HG02678 (cell line): Measurements from ENCODE around the gene DDX59.
"Not testable (repeated sequence)": the region's sequence is repeated elsewhere in the genome, so short reads cannot be mapped to it uniquely, and the experiment has no call there.

Experiments
- ATAC-seq: cut with Tn5 transposase; IDR thresholded peaks from one replicate; pipeline ENCODE4 v1.9.1; 2021; ENCODE audit warnings: mild to moderate bottlenecking, moderate library complexity; ENCODE audit not compliant: unreplicated experiment

DDX59 gene

DNA sequence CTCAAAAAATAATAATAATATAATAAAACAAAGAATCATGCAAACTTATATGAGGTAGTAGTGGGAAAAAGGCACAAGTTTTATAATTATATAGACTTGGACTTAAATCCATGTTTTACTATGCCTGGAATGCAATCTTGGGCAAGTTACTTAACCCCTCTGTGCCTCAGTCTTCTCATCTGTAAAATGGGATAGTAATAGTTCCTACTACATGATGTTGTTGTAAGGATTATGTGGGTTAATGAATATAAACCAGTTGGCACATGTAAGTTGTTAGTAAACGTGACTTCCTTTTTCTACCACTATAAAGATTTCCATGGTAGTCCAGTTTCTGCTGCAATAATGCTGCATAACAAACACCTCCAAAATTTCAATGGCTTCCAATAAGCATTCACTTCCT, 38.3 kb downstream of the DDX59 start:
- ATAC-seq = no peak

DNA sequence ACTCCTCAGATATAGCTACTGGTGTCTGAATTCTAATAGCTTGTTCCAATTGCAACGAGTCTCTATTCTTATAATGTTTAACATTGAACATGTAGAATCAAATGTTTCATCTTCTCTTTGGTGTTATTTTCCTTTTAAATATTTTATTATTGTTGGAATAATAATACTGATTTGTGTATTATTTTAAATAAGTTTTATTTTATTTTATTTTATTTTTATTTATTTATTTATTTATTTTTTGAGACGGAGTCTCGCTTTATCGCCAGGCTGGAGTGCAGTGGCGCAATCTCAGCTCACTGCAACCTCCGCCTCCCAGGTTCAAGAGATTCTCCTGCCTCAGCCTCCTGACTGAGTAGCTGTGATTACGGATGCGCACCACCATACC, 39.2 kb downstream of the DDX59 start:
- ATAC-seq = not testable (repeated sequence)

DNA sequence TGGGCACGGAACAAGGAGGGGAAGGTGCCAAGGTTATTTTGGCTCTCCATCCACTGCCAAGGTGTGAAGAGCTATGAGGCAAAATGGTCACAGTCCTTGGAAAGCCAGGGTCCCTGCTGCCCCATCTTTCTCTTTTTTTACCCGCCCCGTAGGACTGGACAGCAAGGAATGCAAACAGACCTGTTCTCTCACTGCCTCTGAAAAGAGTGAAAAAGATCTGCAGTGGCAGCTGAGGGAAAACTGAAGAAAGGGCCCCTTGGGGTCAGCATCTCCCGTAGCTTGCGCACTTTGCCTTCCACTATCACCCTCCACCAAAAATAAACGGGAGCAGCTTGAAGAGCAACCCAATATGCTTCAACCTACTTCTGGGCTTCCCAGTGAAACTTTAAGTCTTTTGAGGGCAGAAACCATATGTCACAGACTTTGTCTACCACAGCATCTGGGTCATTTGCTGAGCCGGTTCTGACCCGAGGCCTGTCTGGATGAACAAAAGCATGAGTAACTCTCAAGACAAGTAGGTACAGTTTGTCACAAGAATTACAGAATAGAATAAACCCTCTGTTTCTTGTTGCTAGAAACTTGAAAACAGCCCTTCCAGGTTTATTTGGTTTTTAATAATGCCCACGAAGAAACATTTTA, 39.7 kb downstream of the DDX59 start:
- ATAC-seq = no peak

DNA sequence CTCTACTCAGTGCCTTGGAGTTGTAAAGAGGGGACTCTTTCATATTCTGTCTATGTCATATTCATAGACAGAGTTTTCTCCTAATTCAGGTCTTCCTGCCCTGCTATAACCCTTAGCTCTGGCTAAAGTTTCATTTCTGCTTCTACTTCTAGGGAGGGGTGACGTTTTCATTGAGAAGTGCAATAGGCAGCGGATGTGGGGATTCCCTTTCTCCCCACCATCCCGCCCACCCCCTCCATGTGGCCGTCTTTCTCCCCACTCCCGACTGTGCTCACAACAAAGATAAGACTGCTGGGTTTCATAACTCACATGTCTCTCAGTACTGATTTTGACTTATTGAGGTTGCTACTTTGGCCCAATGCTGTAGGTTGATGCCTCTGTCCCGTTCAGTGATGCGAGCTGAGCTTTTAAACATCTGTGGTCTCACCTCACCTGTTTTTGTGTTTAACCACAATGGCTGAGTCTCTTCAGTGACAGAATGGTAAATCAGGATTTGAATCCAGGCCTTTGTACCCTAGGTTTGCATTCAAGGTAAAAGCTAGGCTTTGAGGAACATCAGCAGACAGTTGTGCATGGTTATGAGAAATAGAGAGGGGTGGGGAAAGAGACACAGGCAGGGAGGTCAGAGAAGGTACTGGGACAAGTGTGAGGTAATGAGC, 41.4 kb downstream of the DDX59 start:
- peak; percentile 66 for ATAC-seq

DNA sequence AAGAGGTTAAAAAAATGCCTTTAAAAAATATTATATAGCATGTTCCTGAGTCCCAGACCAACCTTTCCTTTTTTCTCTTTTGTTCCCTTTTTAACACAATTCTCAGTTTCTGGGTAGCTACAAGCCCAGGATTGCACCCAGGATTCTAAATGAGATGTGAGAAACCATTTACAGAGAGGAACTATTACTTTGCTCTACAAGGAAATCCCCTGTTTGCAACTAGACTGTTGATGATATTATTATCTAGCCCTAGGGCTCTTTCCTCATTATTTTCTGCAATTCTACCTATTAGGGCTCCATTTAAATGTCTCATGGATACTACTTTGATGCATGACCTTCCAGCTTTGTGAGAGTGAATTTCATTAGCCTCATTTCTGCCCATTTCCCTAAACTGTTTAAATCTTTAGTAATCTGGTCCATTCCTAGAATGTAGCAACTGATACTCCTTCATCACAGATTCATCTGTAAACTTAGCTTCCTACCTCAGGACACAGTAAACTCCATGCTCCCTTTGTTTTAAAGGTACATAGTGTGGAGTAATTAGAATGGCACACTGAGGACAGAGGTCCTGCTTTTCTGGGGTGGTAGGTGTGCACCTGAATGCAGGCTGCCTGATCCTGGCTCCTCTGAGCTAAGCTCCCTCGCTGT, 42.0 kb downstream of the DDX59 start:
- ATAC-seq = no peak

DNA sequence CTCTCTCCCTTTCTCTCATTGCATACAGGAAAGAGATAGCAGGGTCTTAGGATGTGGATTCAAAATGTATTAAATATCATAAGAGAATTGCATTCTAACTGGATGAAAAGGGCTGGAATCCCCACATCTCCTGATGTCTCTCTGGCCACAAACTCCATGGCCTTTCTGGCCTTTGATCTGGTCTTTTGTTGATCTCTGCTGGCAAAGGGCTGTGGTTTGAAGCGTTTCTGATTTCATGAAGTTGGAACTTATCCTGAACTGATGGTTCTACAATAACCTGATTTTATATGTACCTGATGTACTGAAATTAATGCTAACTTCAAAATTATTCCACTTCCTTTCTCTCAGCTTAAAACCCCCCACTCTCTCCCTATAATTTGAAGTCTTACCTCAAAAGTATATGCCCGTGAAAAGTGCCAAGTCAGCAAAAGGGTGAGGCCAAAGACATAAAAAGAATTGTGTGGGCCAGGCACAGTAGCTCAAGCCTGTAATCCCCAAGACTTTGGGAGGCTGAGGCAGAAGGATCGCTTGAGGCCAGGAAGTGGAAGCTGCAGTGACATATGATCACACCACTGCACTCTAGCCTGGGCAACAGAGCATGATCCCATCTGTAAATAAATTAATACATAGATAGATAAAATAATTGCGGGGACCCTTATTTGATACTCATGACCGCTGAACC, 42.7 kb downstream of the DDX59 start:
- no peak for ATAC-seq

DNA sequence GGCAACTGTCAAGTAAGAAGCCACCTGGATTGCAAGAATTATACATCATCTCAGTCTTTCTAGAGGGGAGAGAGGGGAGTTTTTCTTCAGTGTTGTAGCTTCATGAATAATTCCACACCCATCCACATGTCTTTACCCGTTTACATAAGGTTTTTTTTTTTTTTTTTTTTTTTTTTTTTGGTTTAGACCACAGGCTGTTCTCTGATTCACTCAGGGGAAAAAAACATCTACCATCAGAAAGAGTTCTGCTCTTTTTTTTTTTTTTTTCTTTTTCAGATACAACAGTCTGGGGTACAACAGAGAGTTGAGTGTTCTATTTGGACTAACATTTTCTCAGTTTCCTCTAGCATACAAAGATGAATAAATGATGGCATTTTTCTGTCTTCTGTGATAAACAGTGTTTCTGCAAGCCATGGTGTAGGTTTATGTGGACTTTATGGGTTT, 44.3 kb downstream of the DDX59 start:
- peak; percentile 32 for ATAC-seq

DNA sequence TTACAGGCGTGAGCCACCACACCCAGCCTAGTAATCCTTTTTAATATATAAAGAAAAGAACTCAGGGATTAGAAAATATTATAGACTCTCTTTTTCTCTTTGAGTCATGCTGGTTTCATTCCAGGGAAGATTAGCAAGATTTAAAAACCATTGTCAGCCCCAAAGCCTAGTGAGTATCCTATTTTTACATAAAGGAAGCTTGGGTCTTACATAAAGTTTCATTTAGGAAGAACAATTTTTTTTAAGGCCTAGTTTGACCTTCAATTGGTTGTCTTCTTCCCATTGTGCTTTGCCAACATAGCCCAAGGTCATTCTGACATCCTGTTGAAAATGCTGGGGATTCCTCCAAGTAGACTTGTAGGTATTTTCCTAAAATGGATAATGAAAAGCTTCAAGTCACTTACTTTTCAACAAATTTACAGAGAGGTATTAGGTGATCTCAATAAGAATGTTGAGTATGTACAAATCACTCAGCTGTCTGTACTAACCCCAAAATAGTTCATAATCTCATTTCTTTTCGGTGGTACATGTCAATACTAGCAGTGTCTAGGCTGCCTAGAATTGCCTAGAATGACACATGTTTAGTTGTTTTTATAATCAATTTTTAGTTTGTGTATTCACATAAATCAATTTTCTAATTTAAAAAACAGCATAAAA, 44.9 kb downstream of the DDX59 start:
- no peak for ATAC-seq

DNA sequence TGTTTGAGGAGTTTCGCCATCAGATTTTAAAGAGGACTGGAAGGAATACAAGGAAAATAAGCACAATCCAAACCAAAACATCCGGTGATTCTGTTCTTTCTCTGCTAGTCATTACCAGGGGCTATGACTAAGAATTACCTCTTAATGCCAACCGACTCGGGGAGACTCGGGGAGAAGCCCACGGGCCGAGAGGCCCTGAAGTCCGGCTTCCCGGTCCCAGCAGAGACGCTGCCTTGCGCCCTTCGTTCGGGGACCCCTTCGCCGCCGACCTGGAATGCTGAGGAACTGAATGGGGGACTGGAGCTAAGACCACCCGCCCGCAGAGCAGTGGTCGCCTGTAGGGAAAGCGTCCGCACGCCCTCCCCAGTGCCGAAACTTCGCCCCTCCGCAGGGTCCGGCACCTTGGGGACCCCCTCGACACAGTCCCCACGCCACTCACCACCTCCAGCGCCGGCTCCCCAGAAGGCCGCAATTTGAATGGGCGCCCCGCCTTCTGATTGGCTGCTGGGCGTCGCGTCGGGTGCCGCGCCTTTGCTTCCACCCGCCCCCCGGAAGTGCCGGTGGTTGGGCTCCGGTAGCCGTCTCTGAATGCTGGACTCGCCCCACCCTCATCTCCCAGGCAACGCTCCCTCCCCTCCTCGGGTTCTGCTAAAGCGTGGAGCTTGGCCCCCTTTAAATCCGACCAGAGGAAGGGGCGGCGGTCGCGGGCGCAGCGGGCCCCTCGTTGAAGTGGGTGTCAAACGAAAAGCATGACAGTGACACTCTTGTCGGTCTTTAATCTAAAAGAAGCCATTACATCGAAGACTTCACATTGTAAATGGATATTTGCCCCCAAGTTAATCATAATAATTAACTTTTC, 49.2 kb downstream of the DDX59 start, which contains the start of gene KIF14:
Gene KIF14, minus strand, starts transcription at position 479 of the 859 bp plus-strand sequence. CDS start 2,028 bp downstream, outside the sequence.
- peak; percentile 95 for ATAC-seq

DNA sequence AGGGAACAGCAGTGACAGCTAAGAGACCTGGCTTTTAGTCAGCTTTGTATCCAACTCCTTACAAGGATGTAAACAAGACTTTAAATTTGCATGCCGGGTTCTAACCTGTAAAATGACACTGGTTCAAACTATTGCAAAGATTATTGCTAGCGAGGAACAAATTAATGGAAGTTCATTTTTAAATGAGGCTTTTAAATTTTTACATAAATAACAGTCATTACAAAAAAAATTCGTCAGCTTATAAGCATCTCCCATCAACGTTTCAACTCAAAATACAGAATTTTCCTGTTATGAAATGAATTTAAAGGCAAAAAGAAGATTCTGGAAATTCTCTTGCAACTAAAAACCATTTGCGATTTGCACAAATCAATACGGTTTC, 49.8 kb downstream of the DDX59 start:
- no peak for ATAC-seq

DNA sequence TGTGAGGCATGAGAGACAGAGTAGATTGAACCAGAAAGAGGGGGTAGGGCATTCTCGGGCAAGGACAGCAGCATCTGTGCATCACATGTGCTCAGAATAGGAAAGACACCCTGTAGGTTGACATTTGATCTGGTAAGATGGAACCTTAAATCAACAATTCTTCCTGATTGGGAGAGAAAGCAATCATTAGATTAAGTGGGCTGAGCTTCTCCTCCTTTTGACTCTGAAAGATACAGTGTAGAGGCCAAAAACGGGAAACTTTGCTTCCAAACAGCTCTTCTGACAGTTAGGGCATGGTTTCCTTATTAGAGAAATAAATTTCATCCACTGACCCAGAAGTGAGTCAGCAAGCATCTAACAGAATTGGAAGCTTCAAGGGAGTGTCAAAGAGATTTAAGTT, 58.9 kb downstream of the DDX59 start:
- no peak for ATAC-seq

DNA sequence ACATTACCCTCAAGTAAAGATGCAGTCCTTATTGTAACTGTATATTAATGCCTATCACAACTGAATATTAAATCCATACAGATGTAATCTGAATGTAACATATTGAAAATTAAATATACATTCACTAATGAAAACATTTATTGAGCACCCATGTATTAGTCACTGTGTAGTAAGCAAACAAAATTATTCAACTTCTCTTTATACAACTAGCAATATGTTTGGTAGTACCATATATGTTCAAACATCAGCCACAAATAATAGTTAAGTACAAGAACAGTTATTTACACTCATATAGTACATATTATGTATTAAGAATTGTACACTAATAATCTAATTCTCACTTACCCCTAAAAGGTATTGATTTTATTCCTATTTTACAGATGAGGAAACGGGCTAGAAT, 67.1 kb downstream of the DDX59 start:
- ATAC-seq = no peak
